Islet precursor cell (in vitro differentiated cells): ENCODE results near the gene PRH2.

Experiments used
- DNase-seq: peaks from one replicate; pipeline ENCODE4 v3.0.0-alpha.2; 2018

The PRH2 gene

DNA sequence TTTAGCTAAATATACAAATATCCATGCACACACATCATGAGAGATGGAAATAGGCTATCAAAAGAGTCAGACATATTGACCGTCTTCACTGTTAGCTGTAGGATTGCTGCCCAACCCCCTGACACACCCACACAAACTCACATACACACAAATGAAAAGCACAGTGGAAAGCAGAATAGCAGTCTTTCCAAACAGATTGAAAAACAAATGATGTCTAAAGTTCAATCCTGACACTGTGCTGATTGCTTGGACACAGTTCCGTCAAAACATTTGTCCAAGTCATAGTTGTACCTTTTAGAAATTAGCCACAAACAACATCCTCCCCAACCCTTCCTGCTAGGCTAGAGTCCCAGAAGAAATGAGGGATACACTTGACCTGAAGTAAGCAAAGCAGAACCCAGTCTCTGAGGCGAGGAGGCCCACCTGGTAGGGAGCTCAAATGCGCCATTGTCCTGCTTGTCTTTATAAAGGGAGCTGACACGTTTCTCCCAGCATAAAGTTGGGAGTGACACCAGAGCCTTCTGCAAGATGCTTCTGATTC is at the start of gene PRH2:
TSS of gene PRH2 (plus strand) at position 491 of the 541 bp plus-strand sequence. CDS start at position 529, 38 bp downstream.
- DNase-seq, result peak; percentile 45

DNA sequence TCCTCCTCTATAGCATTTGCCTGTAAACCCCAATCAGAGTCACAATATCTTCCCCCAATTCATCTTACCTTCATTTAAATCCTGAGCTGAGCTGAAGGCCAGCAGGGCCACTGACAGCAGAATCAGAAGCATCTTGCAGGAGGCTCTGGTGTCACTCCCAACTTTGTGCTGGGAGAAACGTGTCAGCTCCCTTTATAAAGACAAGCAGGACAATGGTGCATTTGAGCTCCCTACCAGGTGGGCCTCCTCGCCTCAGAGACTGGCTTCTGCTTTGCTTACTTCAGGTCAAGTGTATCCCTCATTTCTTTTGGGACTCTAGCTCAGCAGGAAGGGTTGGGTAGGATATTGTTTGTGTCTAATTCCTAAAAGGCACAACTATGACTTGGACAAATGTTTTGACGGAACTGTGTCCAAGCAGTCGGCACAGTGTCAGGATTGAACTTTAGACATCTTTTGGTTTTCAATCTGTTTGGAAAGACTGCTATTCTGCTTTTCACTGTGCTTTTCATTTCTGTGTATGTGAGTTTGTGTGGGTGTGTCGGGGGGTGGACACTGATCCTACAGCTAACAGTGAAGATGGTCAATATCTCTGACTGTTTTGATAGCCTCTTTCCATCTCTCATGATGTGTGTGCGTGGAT is 44.8 kb upstream of the PRH2 start, which contains the start of gene PRH1:
TSS of gene PRH1 (minus strand) at position 170 of the 640 bp plus-strand sequence. CDS start at position 132, 38 bp downstream.
- DNase-seq, result no peak

DNA sequence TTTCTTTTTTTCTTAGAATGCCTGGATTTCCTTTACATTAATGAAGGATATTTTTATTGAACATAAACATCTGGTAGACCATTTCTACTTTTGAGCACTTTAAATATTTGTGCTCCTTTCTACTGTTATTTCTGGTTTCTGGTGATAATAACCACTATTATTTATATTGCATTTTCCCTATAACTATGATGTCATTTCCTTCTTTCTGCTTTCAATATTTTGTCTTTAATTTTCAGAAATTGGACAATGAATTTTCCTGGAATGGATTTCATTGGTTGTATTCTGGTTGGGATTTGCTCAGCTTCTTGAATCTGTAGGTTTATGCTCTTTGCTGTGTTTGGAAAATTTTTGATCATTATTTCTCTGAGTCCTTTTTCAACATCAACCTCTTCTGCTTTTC is 39.8 kb upstream of the PRH2 start:
- no peak for DNase-seq

DNA sequence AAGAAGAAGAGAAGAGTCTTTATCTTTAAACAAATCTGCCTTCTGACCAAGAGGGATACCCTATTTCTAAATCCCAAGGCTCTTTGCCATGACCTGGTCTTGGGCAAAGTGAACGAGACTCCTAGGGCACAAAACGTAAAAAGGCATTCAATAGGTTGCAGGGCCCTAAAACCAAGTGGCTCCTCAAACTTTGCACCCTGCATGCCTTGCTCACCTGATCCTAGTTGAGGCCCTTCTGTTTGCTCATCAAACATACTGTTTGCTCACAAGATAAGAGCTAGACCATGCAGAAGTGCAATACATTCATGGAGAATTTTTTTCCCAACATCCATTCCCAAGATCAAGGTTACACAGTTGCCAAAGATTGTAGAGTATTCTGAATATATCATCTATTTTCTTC is 37.1 kb upstream of the PRH2 start:
- no peak for DNase-seq

DNA sequence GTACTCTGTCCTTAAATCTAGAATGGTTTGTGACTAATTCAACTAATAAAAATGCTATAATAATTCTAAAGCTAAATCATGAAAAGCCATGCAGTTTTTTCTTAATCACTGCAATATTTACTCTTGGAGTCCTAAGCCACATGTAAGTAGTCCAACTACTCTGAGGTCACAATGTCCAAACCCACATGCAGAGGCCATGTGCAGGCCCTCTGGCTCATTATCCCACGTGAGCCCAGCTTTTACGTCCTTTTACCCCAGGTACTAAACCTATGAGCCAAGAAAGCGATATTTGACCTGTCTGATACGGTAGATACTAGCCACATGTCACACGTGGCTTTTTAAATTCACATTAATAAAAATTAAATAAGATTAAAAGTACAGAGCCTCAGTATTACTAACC is 32.2 kb upstream of the PRH2 start:
- no peak for DNase-seq

DNA sequence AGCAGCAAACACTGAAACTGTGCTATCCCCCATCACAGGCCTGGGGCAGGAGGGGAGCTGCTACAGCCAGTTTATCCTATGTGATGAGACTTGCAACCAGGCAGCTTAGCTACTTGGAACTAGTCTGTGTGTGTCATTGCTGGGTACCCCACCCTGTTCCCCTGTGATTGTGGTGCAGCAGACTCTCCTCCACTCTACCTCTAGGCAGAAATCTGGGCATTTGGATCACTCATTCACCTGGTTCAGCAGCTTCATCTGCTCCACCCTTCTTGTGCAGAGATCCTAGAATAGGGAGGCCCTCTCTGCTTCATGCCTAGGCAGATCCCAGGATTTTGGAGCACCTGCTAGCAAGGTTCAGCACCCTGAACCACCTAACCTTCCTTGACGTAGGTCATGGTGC is 28.5 kb upstream of the PRH2 start:
- no peak for DNase-seq

DNA sequence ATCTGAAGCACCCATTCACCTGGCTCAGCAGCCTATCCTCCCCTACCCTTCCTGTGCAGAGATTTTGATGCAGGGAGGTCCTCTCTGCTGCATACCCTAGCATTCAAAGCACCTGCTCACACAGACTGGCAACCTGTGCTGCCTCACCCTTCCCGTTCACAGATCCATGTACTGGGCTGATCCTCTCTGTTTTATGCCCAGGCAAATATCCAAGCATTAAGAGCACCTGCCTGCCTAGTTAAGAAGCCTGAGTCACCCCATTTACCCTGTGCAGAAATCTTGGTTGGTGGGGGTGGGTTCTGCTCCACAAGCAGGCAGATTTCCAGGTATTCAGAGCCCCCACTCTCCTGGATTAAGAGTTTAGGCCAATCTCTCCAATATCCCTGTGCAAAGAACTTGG is 28.1 kb upstream of the PRH2 start:
- no peak for DNase-seq

DNA sequence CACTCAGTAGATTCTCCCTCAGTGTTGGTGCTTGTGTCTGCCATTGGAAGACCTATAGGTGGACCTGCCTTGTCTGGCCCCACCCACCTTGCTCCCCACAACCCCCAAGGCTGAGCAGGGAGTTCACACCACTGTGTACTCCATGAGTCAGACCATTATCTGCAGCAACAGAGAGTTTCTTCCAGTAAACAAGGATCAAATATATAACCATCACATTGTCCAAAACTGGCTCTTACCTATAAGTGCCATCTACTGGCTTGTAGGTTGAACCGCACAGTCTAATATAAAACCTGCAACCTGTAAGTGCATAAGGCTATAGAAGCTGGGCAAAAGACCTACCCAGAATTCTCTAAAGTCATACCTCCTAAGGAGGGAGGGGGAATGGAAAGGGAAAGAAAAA is 27.6 kb upstream of the PRH2 start:
- DNase-seq, result no peak

DNA sequence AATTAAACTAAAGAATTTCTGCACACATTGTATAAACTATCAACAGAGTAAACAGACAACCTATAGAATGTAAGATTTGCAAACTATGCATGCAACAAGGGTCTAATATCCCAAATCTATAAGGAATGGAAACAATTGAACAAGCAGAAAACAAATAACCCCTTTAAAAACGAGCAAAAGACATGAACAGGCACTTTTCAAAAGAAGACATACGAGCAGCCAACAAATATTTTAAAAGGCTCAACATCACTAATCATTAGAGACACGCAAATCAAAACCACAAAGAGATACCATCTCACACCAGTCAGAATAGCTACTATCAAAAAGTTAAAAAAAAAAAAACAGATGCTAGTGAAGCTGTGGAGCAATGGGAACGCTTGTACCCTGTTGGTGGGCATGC is 24.4 kb upstream of the PRH2 start:
- DNase-seq, result no peak

DNA sequence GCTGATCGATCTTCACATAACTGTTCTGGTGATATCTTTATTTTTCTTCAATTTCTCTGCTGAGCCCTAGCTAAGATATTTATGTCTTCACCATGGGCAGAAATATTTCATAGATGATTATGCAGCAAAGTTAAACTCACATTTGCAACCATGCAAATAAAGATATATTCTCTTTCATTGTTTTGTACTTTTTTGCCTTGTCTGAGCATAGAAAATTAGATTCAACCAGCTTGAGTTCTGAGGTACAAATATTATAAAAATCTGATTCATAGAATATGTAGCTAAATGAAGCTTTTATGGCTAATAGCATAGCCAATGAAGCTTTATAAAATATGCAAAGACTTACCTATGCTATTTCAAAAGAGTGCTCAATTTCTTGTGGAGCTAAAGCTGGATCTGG is 19.6 kb upstream of the PRH2 start, which contains the start of gene TAS2R13:
TSS of gene TAS2R13 (minus strand) at position 101 of the 400 bp plus-strand sequence. CDS start 264 bp downstream, outside the sequence.
- no peak for DNase-seq

DNA sequence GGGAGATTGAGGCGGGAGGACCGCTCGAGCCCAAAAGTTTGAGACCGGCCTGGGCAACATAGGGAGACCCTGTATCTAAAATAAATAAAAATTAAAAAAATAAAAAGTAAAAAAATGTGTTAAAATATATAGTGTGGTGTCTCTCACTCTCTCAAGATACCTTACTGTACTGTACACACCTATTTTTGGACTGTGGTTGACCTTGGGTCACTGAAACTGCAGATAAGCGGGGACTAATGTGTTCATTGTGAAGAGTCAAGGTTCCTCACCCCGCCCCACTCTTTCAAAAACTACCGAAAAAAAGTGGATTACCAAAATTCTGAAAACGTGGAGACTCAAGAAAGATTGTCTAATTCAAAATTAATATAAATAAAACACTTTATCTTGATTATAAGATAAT is 18.7 kb upstream of the PRH2 start:
- DNase-seq, result no peak

DNA sequence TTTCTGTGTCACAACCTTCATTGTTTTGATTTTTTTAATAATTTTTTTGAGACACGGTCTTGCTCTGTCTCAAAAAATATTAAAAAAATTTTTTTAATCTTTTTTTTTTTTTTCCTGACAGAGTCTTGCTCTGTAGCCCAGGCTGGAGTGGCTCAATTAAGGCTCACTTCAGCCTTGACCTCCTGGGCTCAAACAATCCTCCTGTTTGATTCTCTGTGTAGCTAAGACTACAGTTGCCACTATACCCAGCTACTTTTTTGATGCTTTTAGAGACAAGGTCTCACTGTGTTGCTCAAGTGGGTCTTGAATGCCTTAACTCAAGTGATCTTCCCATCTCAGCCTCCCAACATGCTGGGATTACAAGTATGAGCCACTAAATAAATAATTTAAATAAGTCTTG is 9.2 kb upstream of the PRH2 start:
- no peak for DNase-seq

DNA sequence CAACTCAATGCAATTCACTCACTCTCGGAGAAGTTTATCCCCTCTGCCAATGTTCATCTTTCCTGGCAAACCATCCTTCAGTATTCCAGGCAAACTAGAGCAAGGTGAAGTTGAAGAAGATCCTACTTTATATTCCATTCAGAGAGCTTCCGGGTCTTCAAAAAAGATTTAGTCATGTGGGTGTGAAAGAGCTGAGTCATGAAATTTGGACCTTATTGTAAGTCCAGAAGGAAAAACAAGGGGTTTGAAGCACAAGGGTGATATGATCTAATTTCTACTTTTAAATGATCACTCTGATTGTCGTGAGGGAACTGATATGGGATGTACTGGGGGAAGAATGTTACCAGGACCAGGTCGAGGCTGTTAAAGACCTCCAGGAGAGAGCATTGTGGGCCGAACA is 2.8 kb upstream of the PRH2 start:
- DNase-seq, result no peak

DNA sequence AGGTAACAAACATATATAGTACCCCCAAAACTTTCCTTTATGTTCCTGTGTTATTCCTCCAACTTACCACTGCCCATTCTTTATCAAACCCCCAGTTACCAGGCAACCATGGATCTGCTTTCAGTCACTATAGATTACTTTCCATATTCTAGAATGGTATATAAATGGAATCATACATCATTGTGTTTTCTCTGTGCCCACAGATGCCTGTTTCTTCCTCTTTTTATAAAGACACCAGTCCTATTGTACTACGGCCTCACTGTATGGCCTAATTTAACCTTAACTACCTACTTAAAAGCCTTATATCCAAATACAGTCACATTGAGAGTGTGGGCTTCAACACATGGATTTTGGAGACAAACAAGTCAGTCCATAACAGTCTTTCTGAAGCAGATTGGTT is 7.5 kb downstream of the PRH2 start:
- no peak for DNase-seq

DNA sequence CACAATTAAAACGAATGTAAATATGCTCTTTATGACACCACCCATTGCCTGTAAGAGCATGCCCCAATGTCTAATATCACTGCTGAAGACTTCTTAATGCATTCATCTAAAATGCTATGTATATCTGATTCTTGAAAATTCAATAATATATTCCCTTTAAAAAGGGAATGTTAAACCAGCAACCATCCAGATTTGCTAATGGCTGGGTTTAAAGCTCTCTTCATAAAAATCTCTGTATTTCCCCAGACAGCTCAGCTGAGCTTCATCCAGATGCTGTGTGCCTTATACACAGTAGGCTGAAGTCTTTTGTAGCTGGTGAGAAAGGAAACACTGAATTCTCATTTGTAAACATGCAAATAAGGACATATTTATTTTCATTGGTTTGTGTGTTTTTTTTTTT is 10.1 kb downstream of the PRH2 start, which contains the start of gene TAS2R14:
TSS of gene TAS2R14 (minus strand) at position 101 of the 400 bp plus-strand sequence. CDS start at position 45, 56 bp downstream.
- no peak for DNase-seq

DNA sequence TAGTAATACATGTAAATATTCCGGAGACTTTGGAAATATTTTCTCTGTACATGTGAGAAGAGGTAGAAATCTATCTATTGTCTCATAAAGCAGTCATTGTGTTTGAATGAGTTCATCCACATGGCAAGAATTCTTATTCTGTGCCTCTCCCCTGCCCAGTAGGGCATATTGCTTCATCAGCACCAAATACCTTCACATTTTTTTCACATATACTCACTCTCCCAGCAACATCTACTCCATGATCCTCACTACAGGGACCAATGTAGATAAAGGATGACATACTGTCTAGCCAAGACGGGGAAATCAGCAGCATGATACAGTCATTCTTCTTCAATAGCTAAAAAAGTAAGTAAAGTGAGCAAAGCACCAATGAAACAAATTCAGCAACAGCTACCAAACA is 11.4 kb downstream of the PRH2 start:
- DNase-seq, result no peak

DNA sequence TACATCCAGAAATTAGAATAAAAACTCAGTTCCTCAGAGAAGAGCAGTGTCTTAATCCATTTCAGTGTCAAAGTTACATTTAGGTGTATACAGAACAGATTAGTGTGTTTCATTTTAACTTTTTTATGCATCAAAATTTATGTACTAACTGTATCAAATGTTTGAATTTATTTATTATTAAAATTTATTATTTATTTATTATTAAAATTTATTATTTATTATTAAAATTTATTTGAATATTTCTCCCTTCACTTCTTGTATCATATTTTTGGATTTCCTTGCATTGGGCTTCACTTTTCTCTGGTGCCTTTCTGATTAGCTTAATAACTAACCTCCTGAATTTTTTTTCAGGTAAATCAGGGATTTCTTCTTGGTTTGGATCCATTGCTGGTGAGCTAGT is 12.3 kb downstream of the PRH2 start:
- no peak for DNase-seq

DNA sequence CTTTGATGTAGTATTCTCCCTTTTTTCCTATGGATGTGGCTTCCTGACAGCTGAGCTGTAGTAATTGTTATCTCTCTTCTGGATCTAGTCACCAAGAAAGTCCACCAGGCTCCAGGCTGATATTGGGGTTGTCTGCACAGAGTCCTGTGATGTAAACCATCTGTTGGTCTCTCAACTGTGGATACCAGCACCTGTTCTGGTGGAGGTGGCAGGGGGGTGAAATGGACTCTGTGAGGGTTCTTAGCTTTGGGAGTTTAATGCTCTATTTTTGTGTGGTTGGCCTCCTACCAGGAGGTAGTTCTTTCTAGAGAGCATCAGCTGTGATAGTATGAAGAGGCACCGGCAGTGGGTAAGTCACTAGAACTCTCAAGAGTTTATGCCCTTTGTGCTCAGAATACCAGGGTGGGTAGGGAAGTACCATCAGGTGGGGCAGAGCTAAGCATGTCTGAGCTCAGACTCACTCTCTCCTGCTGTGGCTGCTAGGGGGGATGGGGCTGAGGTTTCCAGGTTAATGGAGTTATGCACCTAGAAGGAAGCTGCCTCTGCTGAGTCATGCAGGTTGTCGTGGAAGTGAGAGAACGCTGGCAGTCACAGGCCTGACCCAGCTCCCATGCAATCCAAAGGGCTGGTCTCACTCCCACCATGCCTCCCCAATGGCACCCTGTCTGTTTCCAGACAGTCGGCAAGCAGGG is 13.0 kb downstream of the PRH2 start:
- DNase-seq, result peak; percentile 96

DNA sequence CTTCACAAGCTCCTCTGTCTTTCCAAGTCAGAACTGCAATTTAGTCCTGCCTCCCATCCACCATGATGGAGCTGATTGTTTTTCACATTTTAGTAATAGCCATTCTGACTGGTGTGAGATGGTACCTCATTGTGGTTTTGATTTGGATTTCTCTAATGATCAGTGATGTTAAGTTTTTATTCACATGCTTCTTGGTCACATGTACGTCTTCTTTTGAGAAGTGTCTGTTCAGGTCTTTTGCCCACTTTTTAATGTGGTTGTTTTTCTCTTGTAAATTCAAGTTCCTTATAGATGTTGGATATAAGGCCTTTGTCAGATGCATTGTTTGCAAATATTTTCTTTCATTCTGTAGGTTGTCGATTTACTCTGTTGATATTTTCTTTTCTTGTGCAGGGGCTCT is 14.1 kb downstream of the PRH2 start:
- DNase-seq, result no peak

DNA sequence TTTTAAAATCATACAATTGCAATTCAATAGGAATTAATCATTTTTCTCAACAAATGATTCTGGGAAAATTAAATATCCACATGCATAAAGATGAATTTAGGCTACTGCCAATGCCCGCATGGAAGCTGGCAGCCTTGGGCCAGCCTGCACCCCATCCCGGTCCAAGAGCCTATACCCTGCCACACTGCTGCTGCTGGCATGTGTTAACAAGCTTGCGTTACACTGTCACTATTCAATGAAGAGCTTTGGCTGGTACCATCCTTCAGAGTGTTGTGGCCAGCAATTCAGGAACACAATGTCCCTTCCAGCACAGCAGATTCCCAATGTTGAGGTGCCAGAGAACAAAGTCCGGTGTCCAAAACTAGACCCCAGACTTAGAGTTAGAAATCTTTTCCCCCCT is 23.6 kb downstream of the PRH2 start:
- no peak for DNase-seq

DNA sequence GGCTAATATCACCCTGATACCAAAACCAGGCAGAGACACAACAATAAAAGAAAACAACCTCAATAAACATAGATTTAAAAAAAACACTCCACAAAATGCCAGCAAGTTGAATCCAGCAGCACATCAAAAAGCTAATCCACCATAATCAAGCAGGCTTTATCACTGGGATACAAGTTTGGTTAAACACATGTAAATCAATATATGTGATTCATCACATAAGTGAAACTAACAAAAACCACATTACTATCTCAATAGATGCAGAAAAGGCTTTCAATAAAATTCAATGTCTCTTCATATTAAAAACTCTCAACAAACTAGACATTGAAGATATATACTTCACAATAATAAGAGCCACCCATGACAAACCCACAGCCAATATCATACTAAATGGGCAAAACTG is 27.0 kb downstream of the PRH2 start:
- DNase-seq, result no peak

DNA sequence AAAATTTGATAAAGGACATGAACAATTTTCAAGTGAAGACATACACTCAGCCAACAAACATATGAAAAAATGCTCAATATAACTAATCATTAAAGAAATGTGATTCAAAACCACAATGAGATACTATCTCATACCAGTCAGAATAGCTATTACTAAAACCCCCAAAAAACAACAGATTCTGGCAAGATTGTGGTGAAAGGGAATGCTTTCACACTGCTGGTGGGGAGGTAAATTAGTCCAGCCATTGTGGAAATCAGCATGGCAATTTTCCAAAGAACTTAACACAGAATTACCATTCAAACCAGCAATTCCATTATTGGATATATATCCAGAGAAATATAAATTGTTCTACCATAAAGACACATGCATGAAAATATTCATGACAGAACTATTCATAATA is 28.7 kb downstream of the PRH2 start:
- no peak for DNase-seq

DNA sequence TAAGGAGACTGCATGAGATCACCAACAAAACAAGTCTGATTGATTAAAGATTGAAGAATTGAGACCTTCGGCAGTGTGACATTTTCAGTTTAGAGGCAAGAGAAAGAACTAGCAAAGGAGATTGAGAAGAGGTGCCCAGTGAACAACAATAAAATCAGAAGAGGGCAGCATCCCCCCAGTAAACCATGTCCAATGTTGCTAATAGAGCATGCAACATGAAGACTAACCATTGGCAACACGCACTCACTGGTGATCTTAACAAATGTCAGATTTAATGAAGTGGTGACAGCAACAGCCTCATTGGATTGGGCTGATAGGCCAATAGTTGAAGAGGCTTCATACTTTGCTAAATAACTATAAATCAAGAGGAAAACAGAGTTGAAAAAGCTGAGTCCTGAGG is 30.8 kb downstream of the PRH2 start:
- no peak for DNase-seq

DNA sequence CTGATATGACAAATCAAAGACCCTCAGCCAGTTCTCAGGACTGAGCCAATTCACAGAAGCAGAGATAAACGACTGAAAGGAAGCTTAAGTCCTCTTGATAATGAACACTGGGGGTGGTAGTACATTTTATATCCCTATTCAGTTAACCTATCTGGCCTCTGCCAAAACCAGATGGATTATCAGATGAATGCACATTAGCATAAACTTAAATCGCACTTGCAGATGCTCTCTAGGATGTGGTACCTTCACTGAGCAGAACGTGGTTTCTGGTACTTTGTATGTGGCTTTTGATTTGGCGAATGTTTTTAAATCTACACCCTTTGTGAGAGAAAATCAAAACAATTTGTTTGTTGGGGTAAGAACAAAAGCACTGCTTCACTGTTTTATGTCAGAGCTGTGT is 31.2 kb downstream of the PRH2 start:
- no peak for DNase-seq
